ENCODE measurements around the gene GEMIN7. TPM values are rescaled to one million over a fixed set of nuclear protein-coding genes. Genes with fewer than 3 reads are reported as not detected.

Gene GEMIN7
- total and polyA plus RNA-seq, 8 donors = 3.8 to 26.2 (median 8.1) TPM

- Histone ChIP-seq H3K9me3 (no peaks in the 10 kb centered on the region), H3K27me3 (no peaks in the 10 kb centered on the region), H3K27ac (no peak overlapping the region), H3K36me3 (peaks cover under 1 to 85% (median 50%) of the 10 kb centered on the region in 3 donors), H3K4me3 (no peak overlapping the region), H3K4me1 (no peaks in the 10 kb centered on the region)
- TF ChIP-seq, protein P1, sequence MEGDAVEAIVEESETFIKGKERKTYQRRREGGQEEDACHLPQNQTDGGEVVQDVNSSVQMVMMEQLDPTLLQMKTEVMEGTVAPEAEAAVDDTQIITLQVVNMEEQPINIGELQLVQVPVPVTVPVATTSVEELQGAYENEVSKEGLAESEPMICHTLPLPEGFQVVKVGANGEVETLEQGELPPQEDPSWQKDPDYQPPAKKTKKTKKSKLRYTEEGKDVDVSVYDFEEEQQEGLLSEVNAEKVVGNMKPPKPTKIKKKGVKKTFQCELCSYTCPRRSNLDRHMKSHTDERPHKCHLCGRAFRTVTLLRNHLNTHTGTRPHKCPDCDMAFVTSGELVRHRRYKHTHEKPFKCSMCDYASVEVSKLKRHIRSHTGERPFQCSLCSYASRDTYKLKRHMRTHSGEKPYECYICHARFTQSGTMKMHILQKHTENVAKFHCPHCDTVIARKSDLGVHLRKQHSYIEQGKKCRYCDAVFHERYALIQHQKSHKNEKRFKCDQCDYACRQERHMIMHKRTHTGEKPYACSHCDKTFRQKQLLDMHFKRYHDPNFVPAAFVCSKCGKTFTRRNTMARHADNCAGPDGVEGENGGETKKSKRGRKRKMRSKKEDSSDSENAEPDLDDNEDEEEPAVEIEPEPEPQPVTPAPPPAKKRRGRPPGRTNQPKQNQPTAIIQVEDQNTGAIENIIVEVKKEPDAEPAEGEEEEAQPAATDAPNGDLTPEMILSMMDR (IDR thresholded peaks at IDR 0.05) = no peak
- intact Hi-C loops (cut with DNase I) = no loop called here
- no peak for ATAC-seq
- FAIRE-seq = no peak
- DNase-seq = no peak
- WGBS, 2 donors = 95% methylated on average over 83 to 85 of the region's 85 CpGs
Observed at GRCh38 chr19:45063851-45064801, 14.9 kb upstream of the GEMIN7 start.

DNA sequence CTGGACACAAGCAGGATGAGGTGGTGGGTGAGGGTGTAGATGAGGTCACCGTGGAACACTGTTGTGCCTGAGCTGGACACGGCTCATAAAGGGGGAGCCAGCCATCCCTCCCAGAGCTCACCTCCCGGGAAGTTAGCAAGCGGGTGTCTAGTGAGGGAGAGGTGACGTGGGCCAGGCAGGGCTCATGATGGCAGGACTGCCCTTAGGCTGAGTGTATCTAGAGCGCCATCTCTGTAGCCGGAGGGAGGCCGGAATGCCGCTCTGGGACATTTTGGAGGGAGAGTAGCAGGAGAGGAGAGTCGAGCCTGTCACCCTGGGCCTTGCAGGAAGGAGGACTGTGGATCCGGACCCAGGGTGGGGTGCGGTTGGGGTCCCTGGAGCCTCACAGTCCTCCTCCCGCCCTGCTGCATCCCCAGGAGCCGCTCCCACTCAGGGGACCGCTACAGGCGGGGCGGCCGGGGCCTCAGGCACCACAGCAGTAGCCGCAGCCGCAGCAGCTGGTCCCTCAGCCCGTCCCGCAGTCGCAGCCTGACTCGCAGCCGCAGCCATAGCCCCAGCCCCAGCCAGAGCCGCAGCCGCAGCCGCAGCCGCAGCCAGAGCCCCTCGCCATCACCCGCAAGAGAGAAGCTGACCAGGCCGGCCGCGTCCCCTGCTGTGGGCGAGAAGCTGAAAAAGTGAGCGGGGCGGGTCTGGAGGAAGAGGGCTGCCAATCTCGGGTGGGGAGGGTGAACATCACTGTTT lies 12.0 kb upstream of the GEMIN7 start:
- TF ChIP-seq, protein P1 (IDR thresholded peaks at IDR 0.05) = no peak
- WGBS, 2 donors = 95 to 97% methylated on average over 34 to 38 of the region's 38 CpGs
- ATAC-seq = no peak
- no peaks in the 10 kb centered on the region for H3K27me3 ChIP-seq
- no peaks in the 10 kb centered on the region for H3K4me1 ChIP-seq
- FAIRE-seq = no peak
- no peak overlapping the region for H3K27ac ChIP-seq
- H3K4me3 ChIP-seq = no peak overlapping the region
- no peaks in the 10 kb centered on the region for H3K9me3 ChIP-seq
- intact Hi-C loops (cut with DNase I) = no loop called here
- H3K36me3 ChIP-seq = peaks cover 0 to 72% (median 28%) of the 10 kb centered on the region in 3 donors
- no peak for DNase-seq

DNA sequence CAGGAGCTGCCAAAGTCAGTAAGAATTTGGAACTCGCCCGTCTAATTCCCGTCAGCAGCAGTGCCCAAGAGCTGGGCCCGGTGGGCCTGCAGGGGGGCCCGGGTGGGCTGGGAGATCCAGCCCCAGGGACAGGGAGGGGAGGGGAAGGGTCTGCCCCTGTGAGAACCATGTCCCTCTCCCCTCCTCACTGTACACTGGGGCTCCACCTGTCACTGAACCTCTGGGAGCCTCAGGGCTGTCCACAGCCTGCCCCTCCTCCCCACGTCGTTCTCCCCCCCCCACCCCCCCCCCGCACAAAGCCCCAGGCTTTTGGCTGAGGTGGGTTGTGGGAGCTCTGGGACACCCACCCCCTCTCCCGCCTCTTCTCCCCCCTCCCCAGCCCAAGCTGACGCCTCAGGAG lies 11.0 kb upstream of the GEMIN7 start:
- TF ChIP-seq, protein P1 (IDR thresholded peaks at IDR 0.05) = no peak
- H3K4me1 ChIP-seq = no peaks in the 10 kb centered on the region
- 80 to 92% methylated on average over 5 to 6 of the region's 10 CpGs for WGBS, 2 donors
- H3K27me3 ChIP-seq = no peaks in the 10 kb centered on the region
- DNase-seq (no peak), FAIRE-seq (no peak), ATAC-seq (no peak)
- intact Hi-C loops (cut with DNase I) = no loop called here
- H3K27ac ChIP-seq = no peak overlapping the region
- H3K36me3 ChIP-seq = peaks cover 0 to 65% (median 28%) of the 10 kb centered on the region in 3 donors
- H3K9me3 ChIP-seq = no peaks in the 10 kb centered on the region
- H3K4me3 ChIP-seq = no peak overlapping the region

DNA sequence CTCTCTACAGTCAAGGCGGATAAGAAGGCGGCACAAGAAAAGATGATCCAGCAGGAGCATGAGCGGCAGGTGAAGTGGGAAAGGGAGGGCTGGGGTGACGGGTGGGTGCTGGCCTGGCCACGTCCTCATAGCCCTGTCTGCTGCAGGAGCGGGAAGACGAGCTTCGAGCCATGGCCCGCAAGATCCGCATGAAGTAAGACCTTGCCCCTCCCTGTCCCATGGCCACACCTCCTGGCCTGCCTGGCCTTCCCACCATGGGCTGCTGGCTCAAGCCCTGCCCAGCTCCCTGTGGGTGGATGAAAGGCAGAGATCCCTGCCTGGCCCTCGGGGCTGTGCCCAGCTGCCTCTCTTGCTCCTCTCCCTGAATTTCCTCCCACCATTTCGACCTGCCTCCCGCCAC lies 10.0 kb upstream of the GEMIN7 start:
- ATAC-seq = peak in 3 of 4 donors; percentile 19 to 38 (median 34)
- Histone ChIP-seq H3K36me3 (peaks cover 0 to 57% (median 25%) of the 10 kb centered on the region in 3 donors), H3K27ac (no peak overlapping the region), H3K4me1 (no peaks in the 10 kb centered on the region), H3K9me3 (no peaks in the 10 kb centered on the region), H3K27me3 (no peaks in the 10 kb centered on the region), H3K4me3 (no peak overlapping the region)
- intact Hi-C loops (cut with DNase I) = no loop called here
- WGBS, 2 donors = 82 to 88% methylated on average over 13 of the region's 13 CpGs
- TF ChIP-seq, protein P1 (IDR thresholded peaks at IDR 0.05) = no peak
- no peak for DNase-seq
- FAIRE-seq = no peak

Measured in pancreas (tissue), 10 donors.